GM12891 (cell line): ENCODE data around the gene MEP1B.

Experiments used
- PAX5 ChIP-seq: IDR thresholded peaks from 2 replicates; pipeline ENCODE4 v1.6.1; 2011; ENCODE audit warnings: low read length, moderate library complexity, mild to moderate bottlenecking; ENCODE audit not compliant: insufficient read depth, severe bottlenecking
- POLR2A ChIP-seq: IDR thresholded peaks from 2 replicates; pipeline ENCODE4 v1.6.1; 2011; ENCODE audit warnings: low read depth, low read length, control low read depth
- TAF1 ChIP-seq: IDR thresholded peaks from 2 replicates; pipeline ENCODE4 v1.6.1; 2011; ENCODE audit warnings: low read depth, low read length, control low read depth

- TF ChIP-seq PAX5 (no peak), TAF1 (no peak), POLR2A (no peak)
These were observed 61.6 kb downstream of the MEP1B start for GRCh38 chr18:32251466-32251865.
